T-cell (primary cell): ENCODE data around the gene PDE4B. TPM values are rescaled to one million over a fixed set of nuclear protein-coding genes. Genes with fewer than 3 reads are reported as not detected.

Source experiments
- ATAC-seq, 4 experiments: fragments of 200-7000 bp in 3 of 4; fragments of 150-1000 bp in 1 of 4; cut with Tn5 transposase; replicated peaks in 1 of 4; 1 replicate in 3 of 4; 2 replicates in 1 of 4; pipeline ENCODE4 v1.10.0; 2021; ENCODE audit warnings: moderate library complexity in 3 of 4, mild to moderate bottlenecking in 2 of 4, moderate number of reproducible peaks in 1 of 4
- CTCF ChIA-PET, 2 donors: fragments of 300-600 bp; sonication (Branson Sonifier 250); formaldehyde crosslinking; loops; one replicate each; lab custom pipeline; 2022; ENCODE audit warnings: antibody characterized with exemption in 2 of 2; lab: Charles Lee
- POLR2A ChIA-PET, 2 donors: fragments of 300-600 bp; sonication (Branson Sonifier 250); formaldehyde crosslinking; loops; one replicate each; lab custom pipeline; 2022; ENCODE audit warnings: antibody characterized with exemption in 2 of 2; lab: Charles Lee
- DNase-seq, 35 experiments: peaks; one replicate each; pipeline versions ENCODE4 v3.0.0 to v3.0.0-alpha.2; 2013 to 2023
- H3K27ac ChIP-seq: one replicate; pipeline ENCODE4 v1.5.1; 2013; ENCODE audit warnings: low read length
- H3K27me3 ChIP-seq, 2 experiments: replicated peaks in 1 of 2; 1 replicate in 1 of 2; 2 replicates in 1 of 2; pipeline versions ENCODE4 v1.6.1 to v1.7.0; 2013; ENCODE audit warnings: low read length in 1 of 2, mixed read lengths in 1 of 2; ENCODE audit not compliant: control insufficient read depth in 2 of 2, insufficient read depth in 2 of 2; ENCODE audit errors: extremely low read depth in 1 of 2
- H3K36me3 ChIP-seq, 2 donors: 1 replicate in 1 of 2; 2 replicates in 1 of 2; pipeline versions ENCODE4 v1.6.1 to v1.7.0; 2013; ENCODE audit warnings: low read length in 1 of 2; ENCODE audit not compliant: control insufficient read depth in 2 of 2, insufficient read depth in 1 of 2; ENCODE audit errors: extremely low read depth in 1 of 2
- H3K4me1 ChIP-seq, 2 experiments: 1 replicate in 1 of 2; 2 replicates in 1 of 2; pipeline versions ENCODE4 v1.6.1 to v1.7.0; 2013; ENCODE audit warnings: low read length in 2 of 2, mixed read lengths in 1 of 2; ENCODE audit not compliant: insufficient read depth in 2 of 2, control insufficient read depth in 1 of 2; ENCODE audit errors: extremely low read depth in 1 of 2
- H3K4me3 ChIP-seq, 2 donors: 1 replicate in 1 of 2; 2 replicates in 1 of 2; pipeline versions ENCODE4 v1.5.1 to v1.7.0; 2013; ENCODE audit warnings: mild to moderate bottlenecking in 2 of 2, low read length in 1 of 2, moderate library complexity in 1 of 2; ENCODE audit not compliant: control insufficient read depth in 1 of 2; ENCODE audit errors: extremely low read depth in 1 of 2
- H3K9me3 ChIP-seq: 2 replicates; pipeline ENCODE4 v1.7.0; 2013
- H3K27ac Mint-ChIP-seq, 2 donors: one replicate each; pipeline ENCODE4 v1.8.0; 2020 to 2021; ENCODE audit warnings: mild to moderate bottlenecking in 2 of 2, mixed read lengths in 2 of 2
- H3K27me3 Mint-ChIP-seq, 2 donors: one replicate each; pipeline ENCODE4 v1.8.0; 2021 to 2022; ENCODE audit warnings: mixed read lengths in 2 of 2
- H3K36me3 Mint-ChIP-seq: one replicate; pipeline ENCODE4 v1.8.0; 2021; ENCODE audit warnings: mixed read lengths
- H3K4me1 Mint-ChIP-seq, 3 donors: one replicate each; pipeline ENCODE4 v1.8.0; 2020 to 2022; ENCODE audit warnings: mixed read lengths in 3 of 3, mild to moderate bottlenecking in 1 of 3
- H3K4me3 Mint-ChIP-seq, 3 donors: one replicate each; pipeline ENCODE4 v1.8.0; 2020 to 2022; ENCODE audit warnings: mild to moderate bottlenecking in 3 of 3, mixed read lengths in 3 of 3, moderate library complexity in 3 of 3
- H3K9me3 Mint-ChIP-seq, 3 donors: one replicate each; pipeline ENCODE4 v1.8.0; 2020 to 2022; ENCODE audit warnings: mixed read lengths in 3 of 3
- WGBS: methylation state at CpG from one replicate; pipeline ENCODE4 v1.1.5; 2013; ENCODE audit warnings: missing lambda C conversion rate; ENCODE audit not compliant: insufficient coverage; 5-methylcytosine and 5-hydroxymethylcytosine counted together
- total RNA-seq, 35 experiments: library from RNA in 6 of 35; stranded (reverse) in 6 of 35; fragments of 120-200 nt in 1 of 35; gene quantifications; one replicate each; pipeline versions ENCODE4 v1.2.1 to v1.2.4 and lab custom pipeline; 2013 to 2026

Gene PDE4B
- total RNA-seq, 5 donors from 2014 or later (not counting 1 experiment from before 2014, with no cell fraction given) = 46.3 to 103 (median 54.1) TPM

DNA sequence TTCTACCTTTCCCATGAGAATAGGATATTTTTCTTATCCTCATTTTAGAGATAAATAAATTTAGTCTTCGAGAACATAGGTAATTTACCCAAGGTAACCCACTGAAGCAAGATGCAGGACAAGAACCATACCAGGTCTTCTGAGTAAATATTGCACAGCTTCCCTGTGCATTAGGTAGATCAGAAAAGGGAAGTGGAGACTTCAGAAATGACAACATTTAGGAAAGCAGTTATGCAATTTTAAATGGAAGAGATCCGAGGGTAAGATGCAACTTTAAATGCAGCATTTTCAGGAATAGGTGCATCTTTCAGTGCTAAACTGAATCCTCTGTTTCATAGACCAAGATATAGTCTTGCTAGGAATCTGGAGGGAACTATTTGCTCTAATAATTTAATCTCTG, 534.9 kb downstream of the PDE4B start:
- no peak overlapping the region for H3K27ac ChIP-seq
- H3K36me3 Mint-ChIP-seq = no peaks in the 10 kb centered on the region
- H3K9me3 Mint-ChIP-seq = no peaks in the 10 kb centered on the region
- ATAC-seq = no peak
- no peak for DNase-seq
- no peaks in the 10 kb centered on the region for H3K9me3 ChIP-seq
- H3K27me3 Mint-ChIP-seq = no peaks in the 10 kb centered on the region
- CTCF ChIA-PET = no interaction called here
- H3K27ac Mint-ChIP-seq = no peak overlapping the region
- no peak overlapping the region for H3K4me3 ChIP-seq
- H3K27me3 ChIP-seq = no peaks in the 10 kb centered on the region
- no peaks in the 10 kb centered on the region for H3K36me3 ChIP-seq
- POLR2A ChIA-PET = no interaction called here
- peaks cover 25 to 26% of the 10 kb centered on the region in 2 experiments for H3K4me1 ChIP-seq
- WGBS = 100% methylated on average over 1 of the region's 2 CpGs
- H3K4me1 Mint-ChIP-seq = peaks cover 63 to 73% (median 67%) of the 10 kb centered on the region in 3 donors
- H3K4me3 Mint-ChIP-seq = no peak overlapping the region

DNA sequence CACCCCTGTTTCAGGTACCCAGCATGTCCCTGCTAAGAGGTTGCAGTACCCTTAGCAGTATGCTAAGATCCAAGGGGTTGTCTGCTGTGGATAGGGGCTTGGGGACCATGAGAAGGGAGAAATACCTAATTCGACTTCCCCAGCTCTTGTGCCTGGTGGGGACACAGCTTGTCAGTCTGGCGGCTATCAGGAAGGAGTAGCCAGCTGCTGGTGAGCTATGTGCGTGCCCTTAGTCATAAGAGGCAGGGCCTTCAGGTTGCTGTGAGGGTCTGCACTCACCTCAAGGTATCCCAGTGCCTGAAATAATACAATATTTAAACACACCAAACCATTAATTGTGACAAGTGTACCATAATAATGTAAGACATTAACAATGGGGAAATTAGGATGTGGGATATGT, 536.2 kb downstream of the PDE4B start:
- Mint-ChIP-seq H3K4me1 (peaks cover 61 to 75% (median 65%) of the 10 kb centered on the region in 3 donors), H3K27me3 (no peaks in the 10 kb centered on the region), H3K36me3 (peaks cover 4% of the 10 kb centered on the region), H3K9me3 (no peaks in the 10 kb centered on the region), H3K27ac (no peak overlapping the region), H3K4me3 (no peak overlapping the region)
- WGBS = 94% methylated on average over 3 of the region's 3 CpGs
- ChIA-PET POLR2A (no interaction called here), CTCF (no interaction called here)
- Histone ChIP-seq H3K27ac (no peak overlapping the region), H3K4me1 (peaks cover 26% of the 10 kb centered on the region in 2 experiments), H3K4me3 (no peak overlapping the region), H3K36me3 (no peaks in the 10 kb centered on the region), H3K9me3 (no peaks in the 10 kb centered on the region), H3K27me3 (no peaks in the 10 kb centered on the region)
- DNase-seq (no peak), ATAC-seq (no peak)

- Mint-ChIP-seq H3K36me3 (peaks cover 6% of the 10 kb centered on the region), H3K4me3 (peak overlapping the region; percentile 96 to 99 (median 98)), H3K27ac (peak overlapping the region; percentile 98), H3K4me1 (peaks cover 55 to 72% (median 57%) of the 10 kb centered on the region in 3 donors), H3K9me3 (no peaks in the 10 kb centered on the region), H3K27me3 (no peaks in the 10 kb centered on the region)
- Histone ChIP-seq H3K4me3 (peak overlapping the region; percentile 11 to 77), H3K4me1 (peaks cover 31% of the 10 kb centered on the region in 2 experiments), H3K36me3 (no peaks in the 10 kb centered on the region), H3K27me3 (no peaks in the 10 kb centered on the region), H3K27ac (peak overlapping the region; percentile 95), H3K9me3 (no peaks in the 10 kb centered on the region)
- ATAC-seq (peak; percentile 45 to 69 (median 49)), DNase-seq (peak in 3 of 35 experiments; percentile 28 to 81 (median 39))
- WGBS = 0% methylated on average over 3 of the region's 4 CpGs
- ChIA-PET CTCF (interaction anchor here (0.5 to 4.2 kb wide), 12 partner anchors 13 to 1361 kb away, joined by 3 to 22 read pairs (median 4); no protein-coding TSS in a partner anchor), POLR2A (interaction anchor here (0.6 to 10.2 kb wide), 11 partner anchors 17 to 1364 kb away, joined by 3 to 131 read pairs (median 5); no protein-coding TSS in a partner anchor)
Measured at GRCh38 chr1:66330722-66331141, 538.0 kb downstream of the PDE4B start.

- Mint-ChIP-seq H3K36me3 (peaks cover 6% of the 10 kb centered on the region), H3K4me3 (peak overlapping the region; percentile 96 to 99 (median 98)), H3K27me3 (no peaks in the 10 kb centered on the region), H3K27ac (peak overlapping the region; percentile 98), H3K9me3 (no peaks in the 10 kb centered on the region), H3K4me1 (peaks cover 57 to 74% (median 60%) of the 10 kb centered on the region in 3 donors)
- ATAC-seq (peak; percentile 11 to 29 (median 24)), DNase-seq (peak in 28 of 35 experiments; percentile 17 to 62 (median 36))
- ChIA-PET POLR2A (interaction anchor here (0.5 to 10.2 kb wide), 23 partner anchors 11 to 202 kb away, joined by 3 to 131 read pairs (median 4); no protein-coding TSS in a partner anchor), CTCF (interaction anchor here in 1 of 2 donors (0.6 to 4.2 kb wide), 14 partner anchors 11 to 114 kb away, joined by 3 to 22 read pairs (median 4); no protein-coding TSS in a partner anchor)
- Histone ChIP-seq H3K27ac (peak overlapping the region; percentile 95), H3K9me3 (no peaks in the 10 kb centered on the region), H3K4me3 (peak overlapping the region; percentile 77 to 91), H3K27me3 (no peaks in the 10 kb centered on the region), H3K36me3 (peaks cover 0 to 3% of the 10 kb centered on the region in 2 donors), H3K4me1 (peaks cover 36 to 41% of the 10 kb centered on the region in 2 experiments)
- WGBS = 0% methylated on average over 3 of the region's 18 CpGs
Measured at GRCh38 chr1:66331658-66332547, 539.2 kb downstream of the PDE4B start.

DNA sequence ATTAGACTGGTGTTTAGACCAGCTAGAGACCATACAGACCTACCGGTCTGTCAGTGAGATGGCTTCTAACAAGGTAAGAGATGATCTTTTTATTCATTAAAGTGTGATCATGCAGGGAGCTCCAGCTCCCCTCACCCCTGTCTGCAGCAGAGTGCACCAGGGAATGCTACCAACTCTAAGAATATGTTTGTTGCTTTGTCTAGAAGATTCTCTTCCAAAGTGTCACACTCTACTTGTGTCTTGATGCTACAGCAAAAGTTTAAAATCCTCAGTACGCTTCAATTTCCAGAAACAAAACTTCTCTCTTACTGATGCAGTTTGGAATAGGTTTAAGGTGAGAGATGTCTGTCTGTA, 539.8 kb downstream of the PDE4B start:
- Mint-ChIP-seq H3K9me3 (no peaks in the 10 kb centered on the region), H3K27ac (peak overlapping the region; percentile 98), H3K36me3 (peaks cover 12% of the 10 kb centered on the region), H3K27me3 (no peaks in the 10 kb centered on the region), H3K4me3 (peak overlapping the region; percentile 96 to 99 (median 98)), H3K4me1 (peaks cover 59 to 76% (median 64%) of the 10 kb centered on the region in 3 donors)
- Histone ChIP-seq H3K4me1 (peaks cover 42 to 47% of the 10 kb centered on the region in 2 experiments), H3K27me3 (no peaks in the 10 kb centered on the region), H3K4me3 (peak overlapping the region; percentile 77 to 91), H3K36me3 (peaks cover 0 to 7% of the 10 kb centered on the region in 2 donors), H3K9me3 (no peaks in the 10 kb centered on the region), H3K27ac (peak overlapping the region; percentile 95)
- DNase-seq = no peak
- ChIA-PET POLR2A (interaction anchor here (0.5 to 10.2 kb wide), 18 partner anchors 10 to 201 kb away, joined by 3 to 131 read pairs (median 4); no protein-coding TSS in a partner anchor), CTCF (interaction anchor here in 1 of 2 donors (0.6 to 4.2 kb wide), 11 partner anchors 11 to 114 kb away, joined by 3 to 22 read pairs (median 8); no protein-coding TSS in a partner anchor)
- WGBS = no CpG with 5 or more reads among the region's 2 CpGs
- peak; percentile 0 to 12 (median 2) for ATAC-seq
